Measurements from ENCODE around the gene AP2A2. TPM values are rescaled to one million over a fixed set of nuclear protein-coding genes. Genes with fewer than 3 reads are reported as not detected.
"Not testable (repeated sequence)": the region's sequence is repeated elsewhere in the genome, so short reads cannot be mapped to it uniquely, and the experiment has no call there.

Gene AP2A2
- total RNA-seq, 2 experiments from 2014 or later, result 40.1 to 54.0 TPM

DNA sequence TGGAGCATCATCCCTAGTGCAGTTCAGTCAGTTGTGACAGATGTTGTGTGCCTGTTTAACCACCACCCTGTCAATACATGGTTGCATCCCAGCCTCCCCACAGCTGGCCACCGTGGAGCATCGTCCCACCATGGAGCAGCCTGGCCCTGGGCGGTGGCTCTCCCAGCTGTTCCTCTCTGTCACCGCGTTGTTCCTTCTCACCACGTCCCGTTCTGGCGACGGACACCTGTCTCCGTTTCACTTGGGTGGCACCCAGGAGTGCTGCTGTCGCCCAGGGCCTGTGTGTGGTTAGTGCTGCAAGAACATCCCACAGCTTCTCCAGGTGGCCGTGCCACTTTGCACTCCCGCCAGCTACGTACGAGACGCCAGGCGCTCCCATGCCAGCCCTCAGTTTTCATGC lies 84.3 kb downstream of the AP2A2 start:
- DNase-seq (no peak), ATAC-seq (no peak)
- ChIA-PET POLR2A (no interaction called here), CTCF (no interaction called here)
- no peak overlapping the region for H3K27ac Mint-ChIP-seq
- no peak overlapping the region for H3K4me3 Mint-ChIP-seq
- H3K4me1 Mint-ChIP-seq (ENCODE audit: low read depth), result no peaks in the 10 kb centered on the region
- H3K36me3 Mint-ChIP-seq (ENCODE audit: low read depth), result peaks cover 7% of the 10 kb centered on the region
- no peaks in the 10 kb centered on the region for H3K9me3 Mint-ChIP-seq (ENCODE audit: insufficient read depth)
- no peaks in the 10 kb centered on the region for H3K27me3 Mint-ChIP-seq (ENCODE audit: low read depth)

DNA sequence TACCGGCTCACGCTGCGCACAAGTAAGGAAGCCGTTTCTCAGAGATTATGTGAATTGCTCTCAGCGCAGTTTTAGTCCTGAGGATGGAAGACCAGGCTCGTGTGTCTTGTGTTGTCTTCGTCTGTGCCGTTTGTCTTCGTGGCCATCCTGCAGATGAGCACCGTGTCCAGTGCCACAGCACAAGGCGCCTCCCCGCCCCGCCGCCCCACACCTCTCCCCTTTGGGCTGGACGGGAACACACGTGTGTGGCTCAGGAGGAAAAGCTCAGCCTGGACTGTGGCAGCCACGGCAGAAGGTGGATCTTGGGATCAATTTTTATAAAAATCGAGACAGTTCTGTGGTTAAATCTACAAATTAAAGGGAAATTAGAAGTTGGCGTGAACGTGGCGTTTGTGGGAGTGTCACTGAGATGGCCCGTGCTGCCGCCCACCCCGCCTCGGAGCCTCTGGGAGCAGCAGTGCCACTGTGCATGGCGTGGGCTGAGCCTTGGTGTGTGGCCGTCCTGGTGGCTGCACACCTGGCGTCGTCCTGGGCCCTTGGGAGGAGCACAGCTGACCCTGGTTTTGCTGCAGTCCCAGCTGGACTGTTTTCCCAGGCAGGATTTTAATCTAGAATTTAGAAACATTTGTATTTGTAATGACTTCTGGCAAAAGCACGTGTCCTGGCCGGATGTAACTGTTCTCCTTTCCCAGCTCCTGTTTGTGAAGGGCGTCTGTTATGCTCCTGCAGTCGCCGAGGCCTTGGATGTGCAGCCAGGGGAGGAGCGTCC lies 85.1 kb downstream of the AP2A2 start:
- CTCF ChIA-PET, result no interaction called here

GRCh38 chr11:1011320-1011698 lies 85.6 kb downstream of the AP2A2 start:
- POLR2A ChIA-PET, result no interaction called here
- ATAC-seq, result no peak

More for the DNA sequence above, 85.1 kb downstream of the AP2A2 start:
- no peak overlapping the region for H3K4me3 Mint-ChIP-seq
- peaks cover 7% of the 10 kb centered on the region for H3K36me3 Mint-ChIP-seq (ENCODE audit: low read depth)
- POLR2A ChIA-PET, result no interaction called here
- no peak for ATAC-seq
- H3K27ac Mint-ChIP-seq, result no peak overlapping the region
- no peaks in the 10 kb centered on the region for H3K27me3 Mint-ChIP-seq (ENCODE audit: low read depth)
- no peak for DNase-seq
- no peaks in the 10 kb centered on the region for H3K9me3 Mint-ChIP-seq (ENCODE audit: insufficient read depth)
- no peaks in the 10 kb centered on the region for H3K4me1 Mint-ChIP-seq (ENCODE audit: low read depth)

GRCh38 chr11:1012291-1012690 lies 86.6 kb downstream of the AP2A2 start:
- Mint-ChIP-seq H3K27me3 (ENCODE audit: low read depth) (no peaks in the 10 kb centered on the region), H3K4me3 (no peak overlapping the region), H3K4me1 (ENCODE audit: low read depth) (peaks cover 9% of the 10 kb centered on the region), H3K9me3 (ENCODE audit: insufficient read depth) (no peaks in the 10 kb centered on the region), H3K27ac (no peak overlapping the region), H3K36me3 (ENCODE audit: low read depth) (peaks cover 7% of the 10 kb centered on the region)
- DNase-seq (no peak), ATAC-seq (no peak)
- CTCF ChIA-PET, result no interaction called here
- POLR2A ChIA-PET, result no interaction called here

More at GRCh38 chr11:1011320-1011698, 85.6 kb downstream of the AP2A2 start:
- no peak for DNase-seq
- Mint-ChIP-seq H3K27ac (no peak overlapping the region), H3K4me3 (no peak overlapping the region), H3K4me1 (ENCODE audit: low read depth) (no peaks in the 10 kb centered on the region), H3K36me3 (ENCODE audit: low read depth) (peaks cover 7% of the 10 kb centered on the region), H3K27me3 (ENCODE audit: low read depth) (no peaks in the 10 kb centered on the region), H3K9me3 (ENCODE audit: insufficient read depth) (no peaks in the 10 kb centered on the region)
- CTCF ChIA-PET, result no interaction called here

- CTCF ChIA-PET, result no interaction called here
- Mint-ChIP-seq H3K36me3 (ENCODE audit: low read depth) (peaks cover 7% of the 10 kb centered on the region), H3K27ac (no peak overlapping the region), H3K9me3 (ENCODE audit: insufficient read depth) (no peaks in the 10 kb centered on the region), H3K4me1 (ENCODE audit: low read depth) (peaks cover 14% of the 10 kb centered on the region), H3K27me3 (ENCODE audit: low read depth) (no peaks in the 10 kb centered on the region), H3K4me3 (no peak overlapping the region)
- DNase-seq (no peak), ATAC-seq (no peak)
- POLR2A ChIA-PET, result no interaction called here
These were observed 87.3 kb downstream of the AP2A2 start for GRCh38 chr11:1012740-1013630.

GRCh38 chr11:1013631-1013935 lies 87.9 kb downstream of the AP2A2 start:
- ChIA-PET POLR2A (no interaction called here), CTCF (no interaction called here)
- H3K4me3 Mint-ChIP-seq, result no peak overlapping the region

GRCh38 chr11:1014276-1014675 lies 88.6 kb downstream of the AP2A2 start:
- POLR2A ChIA-PET, result no interaction called here
- H3K4me3 Mint-ChIP-seq, result no peak overlapping the region

More at GRCh38 chr11:1013631-1013935, 87.9 kb downstream of the AP2A2 start:
- no peak for DNase-seq
- no peaks in the 10 kb centered on the region for H3K9me3 Mint-ChIP-seq (ENCODE audit: insufficient read depth)
- H3K36me3 Mint-ChIP-seq (ENCODE audit: low read depth), result peaks cover 7% of the 10 kb centered on the region
- H3K27me3 Mint-ChIP-seq (ENCODE audit: low read depth), result no peaks in the 10 kb centered on the region
- peaks cover 16% of the 10 kb centered on the region for H3K4me1 Mint-ChIP-seq (ENCODE audit: low read depth)
- no peak for ATAC-seq
- H3K27ac Mint-ChIP-seq, result no peak overlapping the region

GRCh38 chr11:1015064-1015463 lies 89.4 kb downstream of the AP2A2 start:
- ChIA-PET CTCF (no interaction called here), POLR2A (no interaction called here)
- ATAC-seq (no peak), DNase-seq (no peak)
- H3K4me1 Mint-ChIP-seq (ENCODE audit: low read depth), result peaks cover 16% of the 10 kb centered on the region
- H3K9me3 Mint-ChIP-seq (ENCODE audit: insufficient read depth), result no peaks in the 10 kb centered on the region
- no peaks in the 10 kb centered on the region for H3K27me3 Mint-ChIP-seq (ENCODE audit: low read depth)
- H3K27ac Mint-ChIP-seq, result no peak overlapping the region
- H3K4me3 Mint-ChIP-seq, result no peak overlapping the region
- peaks cover 3% of the 10 kb centered on the region for H3K36me3 Mint-ChIP-seq (ENCODE audit: low read depth)

More at GRCh38 chr11:1014276-1014675, 88.6 kb downstream of the AP2A2 start:
- no peak overlapping the region for H3K27ac Mint-ChIP-seq
- ATAC-seq, result no peak
- no peaks in the 10 kb centered on the region for H3K9me3 Mint-ChIP-seq (ENCODE audit: insufficient read depth)
- H3K4me1 Mint-ChIP-seq (ENCODE audit: low read depth), result peaks cover 16% of the 10 kb centered on the region
- DNase-seq, result no peak
- peaks cover 7% of the 10 kb centered on the region for H3K36me3 Mint-ChIP-seq (ENCODE audit: low read depth)
- CTCF ChIA-PET, result no interaction called here
- H3K27me3 Mint-ChIP-seq (ENCODE audit: low read depth), result no peaks in the 10 kb centered on the region

- POLR2A ChIA-PET, result no interaction called here
- no peaks in the 10 kb centered on the region for H3K36me3 Mint-ChIP-seq (ENCODE audit: low read depth)
- H3K4me3 Mint-ChIP-seq, result no peak overlapping the region
- H3K27me3 Mint-ChIP-seq (ENCODE audit: low read depth), result no peaks in the 10 kb centered on the region
- ATAC-seq (no peak), DNase-seq (no peak)
- peaks cover 16% of the 10 kb centered on the region for H3K4me1 Mint-ChIP-seq (ENCODE audit: low read depth)
- no peak overlapping the region for H3K27ac Mint-ChIP-seq
- no peaks in the 10 kb centered on the region for H3K9me3 Mint-ChIP-seq (ENCODE audit: insufficient read depth)
- CTCF ChIA-PET, result no interaction called here
These were observed 90.3 kb downstream of the AP2A2 start for GRCh38 chr11:1015826-1016545.

DNA sequence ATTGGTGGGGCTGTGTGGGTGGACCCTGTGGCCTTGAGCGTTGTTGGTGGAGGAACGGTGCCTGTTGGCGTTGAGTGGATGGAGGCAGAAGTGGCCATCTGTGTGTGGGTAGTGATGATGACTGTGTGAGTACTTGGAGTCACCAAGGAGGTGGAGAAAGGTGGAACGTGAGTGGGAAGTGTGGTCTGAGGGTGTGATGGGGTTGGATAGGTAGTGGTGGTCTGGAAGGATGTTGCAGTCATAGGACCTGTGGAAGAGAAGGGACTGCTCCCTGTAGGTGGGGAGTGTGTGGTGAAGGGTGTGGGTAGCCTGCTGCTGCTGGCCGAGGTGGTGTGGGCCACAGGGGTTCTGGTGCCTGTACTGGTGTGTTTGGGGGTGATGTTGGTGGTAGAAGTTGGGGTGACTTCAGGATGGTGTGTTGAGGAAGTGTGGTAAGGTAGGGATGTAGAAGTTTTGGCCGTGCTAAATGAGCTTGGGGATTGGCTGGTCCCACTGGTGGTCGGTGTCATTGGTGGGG lies 91.0 kb downstream of the AP2A2 start:
- H3K9me3 Mint-ChIP-seq (ENCODE audit: insufficient read depth); H3K36me3 Mint-ChIP-seq (ENCODE audit: low read depth); H3K27me3 Mint-ChIP-seq (ENCODE audit: low read depth); DNase-seq; H3K4me3 Mint-ChIP-seq; CTCF ChIA-PET: not testable (repeated sequence)
- H3K27ac Mint-ChIP-seq, result peak overlapping the region; percentile 0
- POLR2A ChIA-PET, result interaction anchor here (0.6 kb wide), 1 partner anchor 419 kb away, joined by 3 read pairs; no protein-coding TSS in a partner anchor
- peaks cover 16% of the 10 kb centered on the region for H3K4me1 Mint-ChIP-seq (ENCODE audit: low read depth)
- peak; percentile 25 for ATAC-seq

DNA sequence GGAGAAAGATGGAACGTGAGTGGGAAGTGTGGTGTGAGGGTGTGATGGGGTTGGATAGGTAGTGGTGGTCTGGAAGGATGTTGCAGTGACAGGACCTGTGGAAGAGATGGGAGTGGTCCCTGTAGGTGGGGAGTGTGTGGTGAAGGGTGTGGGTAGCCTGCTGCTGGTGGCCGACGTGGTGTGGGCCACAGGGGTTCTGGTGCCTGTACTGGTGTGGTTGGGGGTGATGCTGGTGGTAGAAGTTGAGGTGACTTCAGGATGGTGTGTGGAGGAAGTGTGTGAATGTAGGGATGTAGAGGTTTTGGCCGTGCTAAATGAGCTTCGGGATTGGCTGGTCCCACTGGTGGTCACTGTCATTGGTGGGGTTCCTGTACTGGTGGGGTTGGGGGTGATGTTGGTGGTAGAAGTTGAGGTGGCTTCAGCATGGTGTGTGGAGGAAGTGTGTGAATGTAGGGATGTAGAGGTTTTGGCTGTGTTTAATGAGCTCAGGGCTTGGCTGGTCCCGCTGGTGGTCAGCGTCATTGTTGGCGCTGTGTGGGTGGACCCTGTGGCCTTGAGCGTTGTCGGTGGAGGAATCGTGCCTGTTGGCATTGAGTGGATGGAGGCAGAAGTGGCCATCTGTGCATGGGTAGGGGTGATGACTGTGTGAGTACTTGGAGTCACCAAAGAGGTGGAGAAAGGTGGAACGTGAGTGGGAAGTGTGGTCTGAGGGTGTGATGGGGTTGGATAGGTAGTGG lies 91.8 kb downstream of the AP2A2 start:
- Mint-ChIP-seq H3K9me3 (ENCODE audit: insufficient read depth) (no peaks in the 10 kb centered on the region), H3K4me3 (no peak overlapping the region), H3K27ac (no peak overlapping the region), H3K4me1 (ENCODE audit: low read depth) (peaks cover 16% of the 10 kb centered on the region), H3K27me3 (ENCODE audit: low read depth) (no peaks in the 10 kb centered on the region), H3K36me3 (ENCODE audit: low read depth) (no peaks in the 10 kb centered on the region)
- ChIA-PET CTCF (no interaction called here), POLR2A (interaction anchor here (0.6 kb wide), 1 partner anchor 419 kb away, joined by 3 read pairs; no protein-coding TSS in a partner anchor)
- no peak for ATAC-seq
- no peak for DNase-seq

Measured in activated CD8-positive, alpha-beta T cell treated with anti-CD3 and anti-CD28 coated beads, Interleukin-2, amount 10 ng/mL, durations not matched to agents 7 days and 5 days (primary cell).